ENCODE measurements around the gene RHBDD3.

DNA sequence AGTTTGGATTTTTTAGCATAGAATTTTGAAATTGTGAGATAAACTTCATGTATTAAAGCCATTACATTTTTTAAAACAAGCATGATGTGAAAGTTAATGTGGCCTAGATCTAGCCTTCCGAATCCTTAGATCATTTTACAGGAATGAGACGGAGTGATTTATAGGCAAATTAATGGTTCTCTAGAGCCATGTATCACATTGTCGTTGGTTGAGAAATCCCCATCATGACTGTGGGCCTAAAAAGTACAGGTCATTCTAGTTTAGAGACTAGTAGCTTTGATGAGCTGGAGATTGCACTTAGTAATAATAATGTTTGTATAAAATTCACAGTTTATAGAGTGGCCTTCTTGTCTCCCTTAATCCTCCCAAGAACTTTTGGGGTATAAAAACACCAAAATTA lies 7.4 kb upstream of the RHBDD3 start:
- TF ChIP-seq GATA2 (IDR thresholded peaks at IDR 0.05; ENCODE audit: low read depth, low read length) (no peak), GATA3 (IDR thresholded peaks at IDR 0.05; ENCODE audit: low read depth, low read length) (no peak)
